Left cardiac atrium (tissue), 2 donors: Measurements from ENCODE around the gene PRDX2. TPM values are rescaled to one million over a fixed set of nuclear protein-coding genes. Genes with fewer than 3 reads are reported as not detected.

Source experiments
- microRNA-seq, 2 donors: library from miRNA; unstranded; fragments of <30 nt; microRNA quantifications; one replicate each; pipeline ENCODE4 v1.2.0, GENCODE V29; 2020
- total RNA-seq, 2 donors: library from RNA; stranded (reverse); fragmentation: NEBNext Ultra II Directional; extraction: Animal tissue kit (Norgen Biotek cat#: 25700); gene quantifications; one replicate each; pipeline ENCODE4 v1.2.1, GENCODE V29; 2021
- donor health status: DM: no; HTN: yes; CAD: no; lungs with severe emphysema.
- donor health status: DM: yes; HTN: yes; CAD: no.

The PRDX2 gene
- total RNA-seq, 2 donors from 2014 or later = 525 to 629 TPM

Small RNA genes within 50 kb of the gene (microRNA-seq; reads per million reads assigned to microRNA genes)
- gene MIR5684 = 0 reads per million in 2 donors

Other genes starting within 250 kb of the PRDX2 start
- 1 to 10 TPM; 4.1 to 4.4 TPM for gene ZNF490, start 191.0 kb downstream of the PRDX2 start, total RNA-seq
- 10 to 100 TPM; 18.9 to 21.5 TPM for gene ZNF791, start 190.9 kb downstream of the PRDX2 start, total RNA-seq
- gene MAN2B1, start 135.1 kb downstream of the PRDX2 start, total RNA-seq = 10 to 100 TPM; 42.1 to 55.8 TPM
- 1 to 10 TPM; 7.8 to 8.0 TPM for gene WDR83, start 135.0 kb downstream of the PRDX2 start, total RNA-seq
- gene DHPS, start 119.9 kb downstream of the PRDX2 start, total RNA-seq = 10 to 100 TPM; 38.4 to 51.9 TPM
- not detected for gene GNG14, start 113.8 kb downstream of the PRDX2 start, total RNA-seq
- 1 to 10 TPM; 1.4 to 2.3 TPM for gene FBXW9, start 105.2 kb downstream of the PRDX2 start, total RNA-seq
- gene TNPO2, start 77.9 kb downstream of the PRDX2 start, total RNA-seq = 10 to 100 TPM; 33.8 to 53.6 TPM
- gene TRIR, start 67.1 kb downstream of the PRDX2 start, total RNA-seq = 100 to 1,000 TPM; 112 to 122 TPM
- gene GET3, start 64.3 kb downstream of the PRDX2 start, total RNA-seq = 10 to 100 TPM; 51.2 to 52.5 TPM
- gene BEST2, start 50.0 kb downstream of the PRDX2 start, total RNA-seq = not detected
- 10 to 100 TPM; 16.8 to 28.8 TPM for gene HOOK2, start 26.2 kb downstream of the PRDX2 start, total RNA-seq
- 100 to 1,000 TPM in 1 of 2 donors, 10 to 100 TPM in 1; 46.6 to 216 TPM for gene JUNB, start 10.3 kb downstream of the PRDX2 start, total RNA-seq
- gene THSD8, start 269 bp upstream of the PRDX2 start, total RNA-seq = 1 to 10 TPM; 1.8 to 3.2 TPM
- gene RNASEH2A, start 4.8 kb upstream of the PRDX2 start, total RNA-seq = 1 to 10 TPM; 5.6 to 8.1 TPM
- not detected for gene RTBDN, start 32.8 kb upstream of the PRDX2 start, total RNA-seq
- under 1 TPM; 0.29 to 0.37 TPM for gene MAST1, start 36.7 kb upstream of the PRDX2 start, total RNA-seq
- gene DNASE2, start 79.6 kb upstream of the PRDX2 start, total RNA-seq = 10 to 100 TPM; 19.9 to 23.6 TPM
- not detected for gene KLF1, start 85.4 kb upstream of the PRDX2 start, total RNA-seq
- gene GCDH, start 89.4 kb upstream of the PRDX2 start, total RNA-seq = 10 to 100 TPM; 23.7 to 26.1 TPM
- not detected for gene SYCE2, start 117.5 kb upstream of the PRDX2 start, total RNA-seq
- gene FARSA, start 131.9 kb upstream of the PRDX2 start, total RNA-seq = 10 to 100 TPM; 31.8 to 49.1 TPM
- gene CALR, start 136.8 kb upstream of the PRDX2 start, total RNA-seq = 100 to 1,000 TPM; 627 to 707 TPM
- 100 to 1,000 TPM; 113 to 131 TPM for gene RAD23A, start 144.1 kb upstream of the PRDX2 start, total RNA-seq
- 10 to 100 TPM; 25.5 to 28.1 TPM for gene GADD45GIP1, start 155.4 kb upstream of the PRDX2 start, total RNA-seq
- gene DAND5, start 167.8 kb upstream of the PRDX2 start, total RNA-seq = 1 to 10 TPM; 5.2 to 7.0 TPM
- 100 to 1,000 TPM; 117 to 133 TPM for gene NFIX, start 193.7 kb upstream of the PRDX2 start, total RNA-seq